ENCODE data around the gene COA7. TPM values are rescaled to one million over a fixed set of nuclear protein-coding genes. Genes with fewer than 3 reads are reported as not detected.

Gene COA7
- polyA plus RNA-seq, 3 donors = 4.8 to 8.5 (median 6.2) TPM

- Histone ChIP-seq H3K4me1 (ENCODE audit: control insufficient read depth in 1 of 2, insufficient read depth in 2 of 2, low read length in 2 of 2) (peaks cover 10 to 16% of the 10 kb centered on the region in 2 donors), H3K9ac (ENCODE audit: insufficient read depth, low read length, poor library complexity, severe bottlenecking) (no peak overlapping the region), H4K20me1 (ENCODE audit: insufficient read depth, low read length) (no peaks in the 10 kb centered on the region), H3K36me3 (replicated peaks in 1 of 2; ENCODE audit: control insufficient read depth in 1 of 2, insufficient read depth in 2 of 2, low read length in 2 of 2) (no peaks in the 10 kb centered on the region), H3K4me3 (replicated peaks in 1 of 3; ENCODE audit: low read depth in 2 of 3, low read length in 3 of 3) (no peak overlapping the region), H3K27me3 (ENCODE audit: control insufficient read depth in 2 of 2, insufficient read depth in 2 of 2, low read length in 2 of 2) (no peaks in the 10 kb centered on the region), H2AFZ (ENCODE audit: insufficient read depth, low read depth, low read length, poor library complexity, severe bottlenecking) (no peak overlapping the region), H3K79me2 (ENCODE audit: insufficient read depth, low read length) (no peaks in the 10 kb centered on the region), H3K4me2 (replicated peaks; ENCODE audit: extremely low read depth, low read length, poor library complexity, severe bottlenecking) (no peak overlapping the region), H3K9me3 (replicated peaks in 1 of 2; ENCODE audit: control insufficient read depth in 1 of 2, insufficient read depth in 1 of 2, low read length in 2 of 2) (no peaks in the 10 kb centered on the region), H3K27ac (ENCODE audit: low read depth in 1 of 2, low read length in 2 of 2) (no peak overlapping the region)
- TF ChIP-seq CTCF (IDR thresholded peaks at IDR 0.05) = no peak
- Mint-ChIP-seq H3K27me3 (ENCODE audit: low read depth in 3 of 3) (no peaks in the 10 kb centered on the region), H3K36me3 (no peaks in the 10 kb centered on the region), H3K4me3 (no peak overlapping the region), H3K9me3 (no peaks in the 10 kb centered on the region), H3K27ac (no peak overlapping the region), H3K4me1 (peaks cover 24% of the 10 kb centered on the region)
- DNase-seq = no peak
- WGBS (ENCODE audit: insufficient coverage) = 56% methylated on average over 1 of the region's 1 CpG
- intact Hi-C loops (cut with micrococcal nuclease) = no loop called here
Measured at GRCh38 chr1:52672946-52673345, 25.2 kb downstream of the COA7 start.

- no peak overlapping the region for H3K4me2 ChIP-seq (replicated peaks; ENCODE audit: extremely low read depth, low read length, poor library complexity, severe bottlenecking)
- H3K36me3 ChIP-seq (replicated peaks in 1 of 2; ENCODE audit: control insufficient read depth in 1 of 2, insufficient read depth in 2 of 2, low read length in 2 of 2) = no peaks in the 10 kb centered on the region
- no peaks in the 10 kb centered on the region for H3K36me3 Mint-ChIP-seq
- H4K20me1 ChIP-seq (ENCODE audit: insufficient read depth, low read length) = no peaks in the 10 kb centered on the region
- WGBS (ENCODE audit: insufficient coverage) = no CpG with 5 or more reads among the region's 2 CpGs
- H3K27me3 ChIP-seq (ENCODE audit: control insufficient read depth in 2 of 2, insufficient read depth in 2 of 2, low read length in 2 of 2) = no peaks in the 10 kb centered on the region
- H3K4me3 ChIP-seq (replicated peaks in 1 of 3; ENCODE audit: low read depth in 2 of 3, low read length in 3 of 3) = no peak overlapping the region
- no peak for DNase-seq
- H3K9me3 ChIP-seq (replicated peaks in 1 of 2; ENCODE audit: control insufficient read depth in 1 of 2, insufficient read depth in 1 of 2, low read length in 2 of 2) = no peaks in the 10 kb centered on the region
- H3K27me3 Mint-ChIP-seq (ENCODE audit: low read depth in 3 of 3) = no peaks in the 10 kb centered on the region
- TF ChIP-seq CTCF (IDR thresholded peaks at IDR 0.05) = no peak
- no peaks in the 10 kb centered on the region for H3K4me1 ChIP-seq (ENCODE audit: control insufficient read depth in 1 of 2, insufficient read depth in 2 of 2, low read length in 2 of 2)
- peaks cover 8% of the 10 kb centered on the region for H3K4me1 Mint-ChIP-seq
- H3K79me2 ChIP-seq (ENCODE audit: insufficient read depth, low read length) = no peaks in the 10 kb centered on the region
- H3K9ac ChIP-seq (ENCODE audit: insufficient read depth, low read length, poor library complexity, severe bottlenecking) = no peak overlapping the region
- intact Hi-C loops (cut with micrococcal nuclease) = no loop called here
- no peak overlapping the region for H3K27ac Mint-ChIP-seq
- H3K9me3 Mint-ChIP-seq = no peaks in the 10 kb centered on the region
- no peak overlapping the region for H3K4me3 Mint-ChIP-seq
- no peak overlapping the region for H2AFZ ChIP-seq (ENCODE audit: insufficient read depth, low read depth, low read length, poor library complexity, severe bottlenecking)
- no peak overlapping the region for H3K27ac ChIP-seq (ENCODE audit: low read depth in 1 of 2, low read length in 2 of 2)
Measured at GRCh38 chr1:52670604-52671003, 27.5 kb downstream of the COA7 start.

Data from CD14-positive monocyte (primary cell).